HG03280 (cell line): ENCODE data around the gene BMERB1.
"Not testable (repeated sequence)": the region's sequence is repeated elsewhere in the genome, so short reads cannot be mapped to it uniquely, and the experiment has no call there.

Experiments used
- ATAC-seq: cut with Tn5 transposase; IDR thresholded peaks from one replicate; pipeline ENCODE4 v1.9.1; 2021; ENCODE audit warnings: mild to moderate bottlenecking, moderate library complexity; ENCODE audit not compliant: unreplicated experiment

The BMERB1 gene

GRCh38 chr16:15434425-15435215 is at the start of gene BMERB1:
Gene BMERB1, plus strand, starts transcription at chr16:15434588. Its CDS starts 66 bp downstream, at chr16:15434654.
- ATAC-seq, result no peak

GRCh38 chr16:15388060-15388459 is 46.3 kb upstream of the BMERB1 start:
- not testable (repeated sequence) for ATAC-seq

GRCh38 chr16:15389916-15390315 is 44.5 kb upstream of the BMERB1 start:
- ATAC-seq, result not testable (repeated sequence)

- ATAC-seq, result not testable (repeated sequence)
Measured at GRCh38 chr16:15393025-15393424, 41.4 kb upstream of the BMERB1 start.

GRCh38 chr16:15395631-15396508 is 38.5 kb upstream of the BMERB1 start, which contains the start of gene MPV17L:
Gene MPV17L, plus strand, starts transcription at chr16:15395754. Its CDS starts 144 bp downstream, at chr16:15395898.
- not testable (repeated sequence) for ATAC-seq

GRCh38 chr16:15396509-15396829 is 37.9 kb upstream of the BMERB1 start:
- not testable (repeated sequence) for ATAC-seq

GRCh38 chr16:15396948-15397594 is 37.3 kb upstream of the BMERB1 start:
- no peak for ATAC-seq

GRCh38 chr16:15398618-15399316 is 35.6 kb upstream of the BMERB1 start:
- no peak for ATAC-seq

- no peak for ATAC-seq
Measured at GRCh38 chr16:15399317-15399716, 35.1 kb upstream of the BMERB1 start.

GRCh38 chr16:15400314-15400713 is 34.1 kb upstream of the BMERB1 start:
- not testable (repeated sequence) for ATAC-seq

GRCh38 chr16:15401972-15402371 is 32.4 kb upstream of the BMERB1 start:
- ATAC-seq, result no peak

- ATAC-seq, result no peak
Measured at GRCh38 chr16:15403392-15403995, 30.9 kb upstream of the BMERB1 start.

- not testable (repeated sequence) for ATAC-seq
Measured at GRCh38 chr16:15404091-15404490, 30.3 kb upstream of the BMERB1 start.

GRCh38 chr16:15404792-15405191 is 29.6 kb upstream of the BMERB1 start:
- ATAC-seq, result no peak

GRCh38 chr16:15407756-15408155 is 26.6 kb upstream of the BMERB1 start:
- not testable (repeated sequence) for ATAC-seq

- ATAC-seq, result not testable (repeated sequence)
Measured at GRCh38 chr16:15409476-15409875, 24.9 kb upstream of the BMERB1 start.

GRCh38 chr16:15415511-15415985 is 18.8 kb upstream of the BMERB1 start:
- no peak for ATAC-seq

- ATAC-seq, result no peak
Measured at GRCh38 chr16:15417197-15417596, 17.2 kb upstream of the BMERB1 start.

- no peak for ATAC-seq
Measured at GRCh38 chr16:15418206-15418605, 16.2 kb upstream of the BMERB1 start.

GRCh38 chr16:15421696-15422095 is 12.7 kb upstream of the BMERB1 start:
- not testable (repeated sequence) for ATAC-seq
